Fibroblast of lung (primary cell): ENCODE measurements around the gene GTF2F2.

Source experiments
- EZH2 ChIP-seq: IDR thresholded peaks from 2 replicates; pipeline ENCODE4 v1.5.1; 2012; ENCODE audit warnings: low read length, control low read depth, mild to moderate bottlenecking; ENCODE audit errors: missing control alignments
- TF ChIP-seq, protein P1 (sequence below), 2 donors: IDR thresholded peaks in 1 of 2; conservative IDR thresholded peaks in 1 of 2; 1 replicate in 1 of 2; 2 replicates in 1 of 2; pipeline ENCODE4 v1.5.1; 2011 to 2012; ENCODE audit warnings: low read length in 2 of 2, control low read depth in 1 of 2, inconsistent platforms in 1 of 2, low read depth in 1 of 2, mild to moderate bottlenecking in 1 of 2

DNA sequence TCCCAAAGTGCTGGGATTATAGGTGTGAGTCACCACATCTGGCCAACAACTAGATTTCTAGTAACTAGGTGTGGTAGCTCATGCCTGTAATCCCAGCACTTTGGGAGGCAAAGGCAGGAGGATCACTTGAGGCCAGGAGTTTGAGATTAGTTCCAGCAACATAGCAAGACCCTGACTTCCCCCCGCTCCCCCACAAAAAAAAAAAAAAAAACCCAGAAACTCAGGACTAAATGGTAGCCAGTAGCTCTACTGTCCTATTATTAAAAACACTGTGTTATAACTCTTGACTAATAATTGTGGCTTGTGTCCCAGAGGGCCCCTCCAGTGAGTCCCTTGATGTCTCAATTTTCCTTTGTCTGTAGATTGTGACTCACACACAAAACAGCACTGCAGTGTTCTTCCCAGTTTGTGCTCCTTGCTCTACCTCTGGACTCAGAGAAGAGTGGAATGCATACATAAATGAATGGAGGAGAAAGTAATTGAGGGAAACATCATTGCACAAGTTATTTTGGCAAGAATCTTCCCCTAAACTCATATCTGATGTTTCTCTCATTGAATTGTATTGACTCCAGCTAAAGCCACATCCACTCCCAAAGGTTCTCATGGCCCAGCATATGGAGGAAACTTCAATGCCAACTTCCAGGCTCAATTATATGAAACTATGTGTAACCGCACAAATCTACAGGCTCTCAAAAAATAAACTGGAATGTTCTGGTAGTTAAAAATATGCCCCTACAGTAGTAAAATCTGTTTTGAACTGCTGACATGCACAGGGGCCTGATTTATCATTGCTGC is 211.9 kb downstream of the GTF2F2 start:
- TF ChIP-seq, protein P1, sequence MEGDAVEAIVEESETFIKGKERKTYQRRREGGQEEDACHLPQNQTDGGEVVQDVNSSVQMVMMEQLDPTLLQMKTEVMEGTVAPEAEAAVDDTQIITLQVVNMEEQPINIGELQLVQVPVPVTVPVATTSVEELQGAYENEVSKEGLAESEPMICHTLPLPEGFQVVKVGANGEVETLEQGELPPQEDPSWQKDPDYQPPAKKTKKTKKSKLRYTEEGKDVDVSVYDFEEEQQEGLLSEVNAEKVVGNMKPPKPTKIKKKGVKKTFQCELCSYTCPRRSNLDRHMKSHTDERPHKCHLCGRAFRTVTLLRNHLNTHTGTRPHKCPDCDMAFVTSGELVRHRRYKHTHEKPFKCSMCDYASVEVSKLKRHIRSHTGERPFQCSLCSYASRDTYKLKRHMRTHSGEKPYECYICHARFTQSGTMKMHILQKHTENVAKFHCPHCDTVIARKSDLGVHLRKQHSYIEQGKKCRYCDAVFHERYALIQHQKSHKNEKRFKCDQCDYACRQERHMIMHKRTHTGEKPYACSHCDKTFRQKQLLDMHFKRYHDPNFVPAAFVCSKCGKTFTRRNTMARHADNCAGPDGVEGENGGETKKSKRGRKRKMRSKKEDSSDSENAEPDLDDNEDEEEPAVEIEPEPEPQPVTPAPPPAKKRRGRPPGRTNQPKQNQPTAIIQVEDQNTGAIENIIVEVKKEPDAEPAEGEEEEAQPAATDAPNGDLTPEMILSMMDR (conservative IDR thresholded peaks at IDR 0.05 in 1 of 2, IDR thresholded peaks at IDR 0.05 in 1 of 2; ENCODE audit: low read depth in 1 of 2, low read length in 2 of 2): no peak
- TF ChIP-seq EZH2: no peak
